KMS-11 (cell line): ENCODE data around the gene CAMSAP1.

ENCODE experiments used
- H2AFZ ChIP-seq: fragments of 200-600 bp; sonication (generic); 2 replicates; pipeline ENCODE4 v1.6.1; 2016; ENCODE audit warnings: antibody characterized with exemption, mixed run types, low read depth
- H3K27ac ChIP-seq: fragments of 200-600 bp; sonication (generic); 2 replicates; pipeline ENCODE4 v1.6.1; 2016; ENCODE audit warnings: mild to moderate bottlenecking, mixed run types
- H3K27me3 ChIP-seq: fragments of 200-600 bp; sonication (generic); 2 replicates; pipeline ENCODE4 v1.6.1; 2017; ENCODE audit warnings: mild to moderate bottlenecking, low read depth, mixed run types, moderate library complexity; ENCODE audit not compliant: insufficient read depth
- H3K36me3 ChIP-seq: fragments of 200-600 bp; sonication (generic); 2 replicates; pipeline ENCODE4 v1.6.1; 2017; ENCODE audit warnings: mild to moderate bottlenecking, mixed run types; ENCODE audit not compliant: insufficient read depth
- H3K4me1 ChIP-seq: fragments of 200-600 bp; sonication (generic); 2 replicates; pipeline ENCODE4 v1.6.1; 2016; ENCODE audit warnings: mild to moderate bottlenecking, low read depth, mixed run types; ENCODE audit not compliant: poor library complexity, severe bottlenecking
- H3K4me2 ChIP-seq: fragments of 200-600 bp; sonication (generic); 2 replicates; pipeline ENCODE4 v1.7.0; 2016; ENCODE audit warnings: mild to moderate bottlenecking, mixed run types
- H3K4me3 ChIP-seq: fragments of 200-600 bp; sonication (generic); IDR thresholded peaks from 2 replicates; pipeline ENCODE4 v1.6.1; 2017; ENCODE audit warnings: low read depth, low read length, mixed read lengths; ENCODE audit not compliant: insufficient read depth
- H3K79me2 ChIP-seq: fragments of 200-600 bp; sonication (generic); 2 replicates; pipeline ENCODE4 v1.6.1; 2016; ENCODE audit warnings: low read depth, mixed run types; ENCODE audit not compliant: insufficient read depth
- H3K9ac ChIP-seq: fragments of 200-600 bp; sonication (generic); 2 replicates; pipeline ENCODE4 v1.6.1; 2016; ENCODE audit warnings: mild to moderate bottlenecking, mixed run types
- H4K20me1 ChIP-seq: fragments of 200-600 bp; sonication (generic); 2 replicates; pipeline ENCODE4 v1.6.1; 2016; ENCODE audit warnings: mild to moderate bottlenecking, mixed run types; ENCODE audit not compliant: insufficient read depth
- TF ChIP-seq, protein P1 (sequence below): fragments of 200-600 bp; sonication (generic); conservative IDR thresholded peaks from 2 replicates; pipeline ENCODE4 v1.6.1; 2017; ENCODE audit warnings: low read depth, mild to moderate bottlenecking, antibody characterized with exemption, low read length, moderate library complexity, mixed read lengths

CAMSAP1 gene

DNA sequence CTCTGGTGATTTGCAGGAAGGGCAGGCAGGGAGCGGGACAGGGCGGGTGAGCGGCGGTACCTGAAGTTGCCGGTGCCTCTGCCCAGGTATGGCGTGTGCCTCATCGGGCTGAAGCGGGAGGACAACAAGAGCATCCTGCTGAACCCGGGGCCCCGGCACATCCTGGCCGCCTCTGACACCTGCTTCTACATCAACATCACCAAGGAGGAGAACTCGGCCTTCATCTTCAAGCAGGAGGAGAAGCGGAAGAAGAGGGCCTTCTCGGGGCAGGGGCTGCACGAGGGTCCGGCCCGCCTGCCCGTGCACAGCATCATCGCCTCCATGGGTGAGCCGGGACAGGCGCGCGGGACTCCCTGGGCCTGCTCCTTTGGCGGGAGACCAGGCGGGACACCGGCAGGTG is 136.6 kb downstream of the CAMSAP1 start:
- H3K9ac ChIP-seq = no peak overlapping the region
- TF ChIP-seq, protein P1, sequence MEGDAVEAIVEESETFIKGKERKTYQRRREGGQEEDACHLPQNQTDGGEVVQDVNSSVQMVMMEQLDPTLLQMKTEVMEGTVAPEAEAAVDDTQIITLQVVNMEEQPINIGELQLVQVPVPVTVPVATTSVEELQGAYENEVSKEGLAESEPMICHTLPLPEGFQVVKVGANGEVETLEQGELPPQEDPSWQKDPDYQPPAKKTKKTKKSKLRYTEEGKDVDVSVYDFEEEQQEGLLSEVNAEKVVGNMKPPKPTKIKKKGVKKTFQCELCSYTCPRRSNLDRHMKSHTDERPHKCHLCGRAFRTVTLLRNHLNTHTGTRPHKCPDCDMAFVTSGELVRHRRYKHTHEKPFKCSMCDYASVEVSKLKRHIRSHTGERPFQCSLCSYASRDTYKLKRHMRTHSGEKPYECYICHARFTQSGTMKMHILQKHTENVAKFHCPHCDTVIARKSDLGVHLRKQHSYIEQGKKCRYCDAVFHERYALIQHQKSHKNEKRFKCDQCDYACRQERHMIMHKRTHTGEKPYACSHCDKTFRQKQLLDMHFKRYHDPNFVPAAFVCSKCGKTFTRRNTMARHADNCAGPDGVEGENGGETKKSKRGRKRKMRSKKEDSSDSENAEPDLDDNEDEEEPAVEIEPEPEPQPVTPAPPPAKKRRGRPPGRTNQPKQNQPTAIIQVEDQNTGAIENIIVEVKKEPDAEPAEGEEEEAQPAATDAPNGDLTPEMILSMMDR = no peak
- no peaks in the 10 kb centered on the region for H3K79me2 ChIP-seq
- H2AFZ ChIP-seq = no peak overlapping the region
- H3K4me3 ChIP-seq = no peak overlapping the region
- no peaks in the 10 kb centered on the region for H3K36me3 ChIP-seq
- H3K4me1 ChIP-seq = no peaks in the 10 kb centered on the region
- H4K20me1 ChIP-seq = no peaks in the 10 kb centered on the region
- H3K4me2 ChIP-seq = no peak overlapping the region
- no peak overlapping the region for H3K27ac ChIP-seq
- peaks cover 43% of the 10 kb centered on the region for H3K27me3 ChIP-seq

DNA sequence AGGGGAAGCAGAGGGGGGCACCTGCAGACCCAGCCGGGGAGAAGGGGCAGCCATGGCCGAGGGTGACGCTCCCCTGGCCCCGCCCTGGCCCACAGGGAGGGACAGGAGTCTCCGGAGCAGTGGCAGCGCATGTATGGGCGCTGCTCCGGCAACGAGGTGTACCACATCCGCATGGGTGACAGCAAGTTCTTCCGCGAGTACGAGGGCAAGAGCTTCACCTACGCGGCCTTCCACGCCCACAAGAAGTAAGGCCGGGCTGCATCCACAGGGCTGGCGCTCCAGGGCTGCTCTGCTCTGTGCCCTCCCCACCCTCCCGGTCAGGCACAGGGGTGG is 137.2 kb downstream of the CAMSAP1 start:
- Histone ChIP-seq H3K4me1 (no peaks in the 10 kb centered on the region), H3K27ac (no peak overlapping the region), H3K36me3 (no peaks in the 10 kb centered on the region), H3K79me2 (no peaks in the 10 kb centered on the region), H2AFZ (no peak overlapping the region), H4K20me1 (no peaks in the 10 kb centered on the region), H3K9ac (no peak overlapping the region), H3K4me2 (no peak overlapping the region), H3K27me3 (peaks cover 39% of the 10 kb centered on the region), H3K4me3 (no peak overlapping the region)
- TF ChIP-seq, protein P1 = no peak

DNA sequence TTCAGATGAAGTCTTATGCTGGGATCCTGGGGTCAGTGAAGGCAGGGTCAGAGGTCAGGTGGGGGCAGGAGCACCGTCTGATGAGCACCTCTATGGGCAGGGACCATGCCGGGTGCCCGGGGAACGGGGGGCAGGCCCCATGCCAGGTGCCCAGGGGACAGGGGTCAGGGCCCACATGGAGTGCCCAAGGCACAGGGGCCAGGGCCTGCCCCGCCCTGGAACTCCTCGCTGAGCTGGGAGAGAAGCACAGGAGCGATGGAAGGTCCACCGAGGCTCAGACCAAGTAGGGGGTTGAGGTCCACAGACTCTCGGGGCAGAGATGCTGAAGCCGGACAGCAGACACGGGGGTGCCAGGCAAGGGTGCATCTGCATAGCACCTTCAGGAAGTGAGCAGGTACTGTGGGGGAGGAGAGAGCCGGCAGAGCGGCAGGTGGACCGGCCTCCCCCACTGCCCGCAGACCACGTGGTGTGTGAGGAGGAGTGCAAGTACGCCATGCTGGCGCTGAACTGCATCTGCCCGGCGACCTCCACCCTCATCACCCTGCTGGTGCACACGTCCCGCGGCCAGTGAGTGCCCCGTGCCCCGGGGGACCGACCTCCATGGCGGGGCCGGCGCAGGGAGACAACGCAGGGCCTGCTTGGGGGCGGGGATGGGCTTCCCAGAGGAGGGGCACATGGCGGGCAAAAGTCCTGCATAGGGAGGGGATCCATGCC is 137.7 kb downstream of the CAMSAP1 start:
- Histone ChIP-seq H3K36me3 (no peaks in the 10 kb centered on the region), H4K20me1 (no peaks in the 10 kb centered on the region), H3K4me3 (no peak overlapping the region), H3K27ac (no peak overlapping the region), H3K9ac (no peak overlapping the region), H3K4me2 (no peak overlapping the region), H3K27me3 (peaks cover 44% of the 10 kb centered on the region), H3K79me2 (no peaks in the 10 kb centered on the region), H3K4me1 (no peaks in the 10 kb centered on the region), H2AFZ (no peak overlapping the region)
- TF ChIP-seq, protein P1 = no peak

DNA sequence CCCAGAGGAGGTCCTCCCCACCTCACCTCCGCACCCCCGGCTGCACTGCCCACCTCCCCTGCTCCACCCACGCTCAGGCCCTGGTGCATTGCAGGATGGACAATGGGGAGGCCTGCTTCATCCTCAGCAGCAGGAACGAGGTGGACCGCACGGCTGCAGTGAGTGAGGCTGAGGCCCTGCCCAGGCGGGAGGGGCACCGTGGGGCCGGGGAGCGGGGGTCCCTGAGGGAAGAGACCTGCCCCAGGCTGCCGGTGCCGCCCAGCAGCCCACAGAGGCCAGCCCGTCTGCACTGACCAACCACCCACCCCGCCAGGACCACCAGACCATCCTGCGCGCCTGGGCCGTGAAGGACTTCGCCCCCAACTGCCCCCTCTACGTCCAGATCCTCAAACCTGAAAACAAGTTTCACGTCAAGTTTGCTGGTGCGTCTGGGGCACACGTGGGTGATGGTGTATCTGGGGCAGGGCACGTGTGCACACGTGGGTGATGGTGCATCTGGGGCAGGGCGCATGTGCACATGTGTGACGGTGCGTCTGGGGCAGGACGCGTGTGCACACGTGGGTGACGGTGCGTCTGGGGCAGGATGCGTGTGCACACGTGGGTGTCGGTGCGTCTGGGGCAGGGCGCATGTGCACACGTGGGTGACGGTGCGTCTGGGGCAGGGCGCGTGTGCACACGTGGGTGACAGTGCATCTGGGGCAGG is 138.7 kb downstream of the CAMSAP1 start:
- Histone ChIP-seq H3K4me1 (no peaks in the 10 kb centered on the region), H4K20me1 (no peaks in the 10 kb centered on the region), H3K9ac (no peak overlapping the region), H3K4me2 (no peak overlapping the region), H3K79me2 (no peaks in the 10 kb centered on the region), H3K4me3 (no peak overlapping the region), H3K27ac (no peak overlapping the region), H3K27me3 (peaks cover 51% of the 10 kb centered on the region), H2AFZ (no peak overlapping the region), H3K36me3 (no peaks in the 10 kb centered on the region)
- TF ChIP-seq, protein P1 = no peak
